NCI-H345 treated with DMSO at 0.1 percent for 48 hours (cell line): ENCODE data around the gene TPSB2.
"Not testable (repeated sequence)": the region's sequence is repeated elsewhere in the genome, so short reads cannot be mapped to it uniquely, and the experiment has no call there.

Source experiments
- DNase-seq: peaks from one replicate; lab custom pipeline; 2025; ENCODE audit not compliant: unreplicated experiment; lab: John Stamatoyannopoulos, UW

TPSB2 gene

DNA sequence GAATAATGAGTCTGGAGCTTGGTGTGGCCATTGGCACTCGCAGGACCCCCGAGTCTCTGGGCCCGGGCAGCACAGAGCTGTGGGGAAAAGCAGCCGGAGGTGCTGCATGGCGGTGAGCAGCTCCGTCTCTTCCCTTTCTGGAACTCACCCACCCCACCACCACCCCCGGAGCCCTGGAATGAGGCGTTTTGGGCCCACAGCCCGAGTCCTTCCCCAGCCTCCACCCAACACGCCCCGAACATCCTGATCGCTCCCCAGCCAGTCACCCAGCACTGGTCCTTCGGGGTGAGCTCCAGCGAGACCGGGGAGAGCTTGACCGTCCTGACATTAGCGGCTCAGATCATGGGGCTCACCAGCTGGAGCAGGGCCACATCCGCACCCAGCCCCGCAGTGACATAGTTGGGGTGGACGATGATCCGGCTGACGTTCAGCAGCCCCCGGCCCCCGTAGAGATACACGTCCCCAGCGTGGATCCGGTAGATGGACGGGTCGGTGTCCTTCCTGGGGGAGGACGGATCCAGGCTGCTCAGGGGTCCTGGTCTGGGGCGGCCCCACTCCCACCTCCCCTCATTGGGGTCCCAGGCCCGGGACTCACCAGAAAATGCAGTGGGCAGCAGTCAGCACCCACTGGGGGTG is 32.3 kb upstream of the TPSB2 start:
- DNase-seq, result no peak

DNA sequence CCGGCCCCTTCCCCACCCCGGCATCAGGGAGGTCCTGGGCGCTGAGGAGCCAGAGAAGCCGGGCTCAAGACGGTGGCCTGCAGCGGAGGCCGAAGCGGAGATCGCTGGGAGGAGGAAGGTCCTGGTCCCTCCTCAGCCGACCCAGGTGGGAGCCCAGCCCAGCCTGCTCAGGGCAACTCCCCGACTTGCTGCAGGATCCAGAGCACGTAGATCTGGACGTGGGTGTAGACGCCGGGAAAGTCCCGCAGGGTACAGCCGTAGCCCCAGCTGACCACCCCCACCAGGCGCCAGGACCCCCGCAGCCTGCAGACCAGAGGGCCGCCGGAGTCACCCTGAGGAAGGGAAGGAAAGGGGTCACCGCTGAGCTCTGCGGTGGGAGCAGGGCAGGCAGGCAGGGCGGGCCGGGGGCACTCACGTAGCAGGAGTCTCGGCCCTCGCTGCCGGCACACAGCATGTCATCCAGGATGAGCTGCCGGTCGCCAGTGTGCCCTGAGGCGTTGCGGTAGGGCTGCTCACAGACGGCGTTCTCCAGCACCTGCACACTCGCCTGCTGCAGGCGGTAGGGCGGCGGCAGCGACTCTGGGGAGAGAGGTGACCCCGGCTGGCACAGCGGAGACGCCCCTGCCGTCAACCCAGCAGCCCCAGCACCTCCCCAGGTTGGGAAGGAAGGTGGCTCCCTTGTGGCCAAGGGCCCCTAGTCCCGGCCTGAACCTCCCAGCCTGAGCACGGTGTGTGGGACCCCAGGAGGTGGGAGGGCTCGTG is 31.3 kb upstream of the TPSB2 start:
- DNase-seq, result peak; percentile 76

GRCh38 chr16:1260101-1260680 is 30.2 kb upstream of the TPSB2 start:
- DNase-seq, result no peak

GRCh38 chr16:1259760-1260068 is 29.7 kb upstream of the TPSB2 start:
- DNase-seq, result no peak

- DNase-seq, result no peak
Observed at GRCh38 chr16:1258906-1259759, 29.1 kb upstream of the TPSB2 start.

GRCh38 chr16:1258225-1258600 is 28.2 kb upstream of the TPSB2 start:
- DNase-seq, result no peak

DNA sequence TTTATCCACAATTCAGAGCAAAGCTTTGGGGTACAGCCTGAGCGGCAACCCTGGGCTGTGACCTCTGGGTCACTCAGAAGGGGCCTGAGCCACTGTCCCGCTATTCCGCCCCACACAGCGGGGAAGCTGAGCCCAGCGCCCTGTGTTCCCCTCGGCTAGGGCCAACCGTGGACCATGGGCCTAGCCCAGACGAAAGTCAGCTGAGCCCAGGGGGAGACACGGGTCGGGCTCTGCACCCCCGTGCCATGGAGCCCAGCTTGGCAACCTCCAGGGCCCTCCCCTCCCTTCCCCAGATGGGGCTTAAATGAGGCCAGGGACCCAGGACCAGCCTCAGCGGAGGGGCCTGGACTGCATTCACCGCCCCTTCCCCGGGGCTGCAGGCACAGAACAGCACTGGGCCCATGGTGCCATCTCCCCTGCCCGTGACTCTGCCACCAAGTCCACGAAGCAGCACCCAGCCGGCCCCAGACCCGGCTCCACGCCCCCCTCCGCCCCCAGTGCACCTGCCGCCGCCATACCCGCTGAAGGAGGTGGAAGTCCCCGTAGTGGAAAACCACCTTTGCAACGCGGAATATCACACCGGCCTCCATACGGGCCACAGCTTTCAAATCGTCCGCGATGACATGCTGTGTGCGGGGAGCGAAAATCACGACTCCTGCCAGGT is 27.7 kb upstream of the TPSB2 start:
- no peak for DNase-seq

- DNase-seq, result no peak
Observed at GRCh38 chr16:1256874-1257322, 26.9 kb upstream of the TPSB2 start.

DNA sequence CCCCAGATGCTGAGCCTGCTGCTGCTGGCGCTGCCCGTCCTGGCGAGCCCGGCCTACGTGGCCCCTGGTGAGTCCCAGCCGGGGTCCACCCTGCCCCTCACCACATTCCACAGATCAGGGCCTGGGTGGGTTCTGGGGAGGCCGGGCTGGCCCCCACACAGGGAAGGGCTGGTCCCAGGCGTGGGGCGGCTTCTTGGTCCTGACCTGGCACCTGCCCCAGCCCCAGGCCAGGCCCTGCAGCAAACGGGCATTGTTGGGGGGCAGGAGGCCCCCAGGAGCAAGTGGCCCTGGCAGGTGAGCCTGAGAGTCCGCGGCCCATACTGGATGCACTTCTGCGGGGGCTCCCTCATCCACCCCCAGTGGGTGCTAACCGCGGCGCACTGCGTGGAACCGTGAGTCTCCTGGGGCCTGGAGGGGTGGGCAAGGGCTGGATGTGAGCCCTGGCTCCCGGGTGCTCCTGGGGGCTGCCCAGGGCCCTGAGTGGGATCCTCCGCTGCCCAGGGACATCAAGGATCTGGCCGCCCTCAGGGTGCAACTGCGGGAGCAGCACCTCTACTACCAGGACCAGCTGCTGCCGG is 26.4 kb upstream of the TPSB2 start:
- not testable (repeated sequence) for DNase-seq

- DNase-seq, result not testable (repeated sequence)
Observed at GRCh38 chr16:1255276-1256122, 25.5 kb upstream of the TPSB2 start, which contains the start of gene TPSD1. TSS of gene TPSD1 (plus strand) at chr16:1256069. CDS start at chr16:1256281, 212 bp downstream.

DNA sequence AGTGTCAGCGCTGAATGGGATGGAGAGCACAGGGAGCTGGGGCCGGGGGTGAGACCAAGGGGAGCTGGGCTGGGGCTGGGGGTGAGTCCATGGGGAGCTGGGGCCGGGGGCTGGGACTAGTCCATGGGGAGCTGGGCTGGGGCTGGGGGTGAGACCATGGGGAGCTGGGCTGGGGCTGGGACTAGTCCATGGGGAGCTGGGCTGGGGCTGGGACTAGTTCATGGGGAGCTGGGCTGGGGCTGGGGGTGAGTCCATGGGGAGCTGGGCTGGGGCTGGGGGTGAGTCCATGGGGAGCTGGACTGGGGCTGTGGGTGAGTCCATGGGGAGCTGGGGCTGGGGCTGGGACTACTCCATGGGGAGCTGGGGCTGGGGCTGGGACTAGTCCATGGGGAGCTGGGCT is 24.8 kb upstream of the TPSB2 start:
- DNase-seq, result not testable (repeated sequence)

- not testable (repeated sequence) for DNase-seq
Observed at GRCh38 chr16:1253701-1254364, 23.8 kb upstream of the TPSB2 start.

DNA sequence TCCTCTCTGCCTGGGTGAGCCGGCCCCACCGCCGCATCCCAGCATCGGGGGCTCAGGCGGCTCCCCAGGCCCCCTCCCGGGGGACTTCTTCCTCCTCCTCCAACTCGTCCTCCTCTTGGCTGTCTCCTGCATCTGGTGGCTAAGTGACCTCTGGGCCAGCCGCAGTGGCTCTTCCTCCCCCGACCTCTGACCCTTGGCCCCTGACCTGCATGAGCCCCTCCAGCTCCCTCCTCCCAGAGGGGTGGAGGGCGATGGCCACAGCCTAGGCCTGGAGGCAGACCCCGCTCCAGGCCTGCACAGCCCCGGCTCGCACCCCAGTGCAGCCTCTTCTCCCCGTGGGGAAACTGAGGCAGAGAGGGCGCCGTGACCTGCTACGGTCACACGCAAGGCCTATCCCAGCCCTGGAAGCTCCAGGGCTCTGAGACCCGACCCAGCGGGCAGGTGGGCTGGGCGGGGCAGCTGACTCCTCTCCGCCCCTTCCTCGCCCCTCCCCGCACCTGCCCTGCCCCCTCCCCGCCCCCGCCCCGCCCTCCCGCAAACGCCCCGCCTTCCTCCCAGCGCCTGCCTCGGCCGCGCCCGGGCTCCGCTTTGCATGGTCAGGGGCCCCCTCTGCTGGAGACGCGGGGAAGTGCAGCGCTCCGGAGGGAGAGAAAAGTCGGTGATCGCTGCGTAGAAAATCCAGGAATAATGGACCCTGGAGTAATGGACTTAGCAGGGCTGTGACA is 19.2 kb upstream of the TPSB2 start:
- not testable (repeated sequence) for DNase-seq

DNA sequence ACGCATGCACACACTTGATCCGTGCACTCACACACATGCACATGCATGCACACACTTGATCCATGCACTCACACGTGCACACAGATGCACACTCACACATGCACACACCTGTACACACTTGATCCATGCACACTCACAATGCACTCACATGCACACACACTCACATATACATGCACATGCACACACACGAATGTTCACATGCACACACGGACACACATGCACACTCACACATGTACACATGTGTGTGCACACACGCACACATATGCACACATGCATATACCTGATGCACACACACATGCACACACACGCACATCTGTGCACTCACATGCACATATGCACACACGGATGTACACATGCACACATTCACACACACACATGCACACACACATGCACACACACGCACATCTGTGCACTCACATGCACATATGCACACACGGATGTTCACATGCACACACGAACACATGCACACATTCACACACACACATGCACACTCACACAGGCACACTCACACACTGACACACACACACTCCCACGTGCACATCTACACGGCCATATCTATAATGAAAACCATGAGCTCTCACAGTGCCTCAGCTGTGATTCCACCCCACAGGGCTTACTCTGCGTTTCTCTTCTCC is 18.0 kb upstream of the TPSB2 start:
- not testable (repeated sequence) for DNase-seq

DNA sequence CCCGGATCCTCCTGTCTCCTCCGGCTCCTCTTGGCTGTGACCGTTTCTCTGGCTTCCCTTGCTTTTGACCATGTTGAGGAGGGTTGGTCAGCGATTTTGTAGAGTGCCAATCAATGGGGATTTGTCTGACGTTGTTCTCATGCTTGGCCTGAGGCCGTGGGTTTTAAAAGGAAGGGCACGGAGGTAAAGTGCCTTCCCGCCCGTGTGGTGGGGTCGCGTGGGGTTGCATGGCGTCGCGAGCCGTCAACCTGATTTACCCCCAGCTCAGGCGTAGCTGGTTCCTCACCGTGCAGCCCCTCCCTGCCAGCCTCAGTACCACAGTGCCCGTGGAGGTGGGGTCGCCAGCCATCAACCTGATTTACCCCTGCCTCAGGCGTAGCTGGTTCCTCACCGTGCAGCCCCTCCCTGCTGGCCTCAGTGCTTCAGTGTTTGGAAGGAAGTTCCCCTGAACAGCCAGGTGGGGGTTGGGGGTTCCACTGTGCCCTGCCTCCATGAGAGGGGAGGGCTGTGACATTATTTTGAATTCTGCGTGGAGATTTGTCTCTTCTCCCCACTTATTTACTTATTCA is 15.6 kb upstream of the TPSB2 start:
- no peak for DNase-seq

- no peak for DNase-seq
Observed at GRCh38 chr16:1244881-1245280, 14.9 kb upstream of the TPSB2 start.
